Fibroblast of pulmonary artery (primary cell): ENCODE measurements around the gene OSTF1.

ENCODE experiments used
- DNase-seq: peaks from one replicate; pipeline ENCODE4 v3.0.0-alpha.2; 2010; ENCODE audit warnings: low read depth
- H3K4me3 ChIP-seq: replicated peaks from 2 replicates; pipeline ENCODE4 v1.5.1; 2011; ENCODE audit warnings: low read depth, mild to moderate bottlenecking, control low read depth, low read length, moderate library complexity
- TF ChIP-seq, protein P1 (sequence below): IDR thresholded peaks from 2 replicates; pipeline ENCODE4 v1.5.1; 2011; ENCODE audit warnings: mild to moderate bottlenecking, control low read depth, low read length, inconsistent platforms; ENCODE audit errors: missing control alignments

The OSTF1 gene

DNA sequence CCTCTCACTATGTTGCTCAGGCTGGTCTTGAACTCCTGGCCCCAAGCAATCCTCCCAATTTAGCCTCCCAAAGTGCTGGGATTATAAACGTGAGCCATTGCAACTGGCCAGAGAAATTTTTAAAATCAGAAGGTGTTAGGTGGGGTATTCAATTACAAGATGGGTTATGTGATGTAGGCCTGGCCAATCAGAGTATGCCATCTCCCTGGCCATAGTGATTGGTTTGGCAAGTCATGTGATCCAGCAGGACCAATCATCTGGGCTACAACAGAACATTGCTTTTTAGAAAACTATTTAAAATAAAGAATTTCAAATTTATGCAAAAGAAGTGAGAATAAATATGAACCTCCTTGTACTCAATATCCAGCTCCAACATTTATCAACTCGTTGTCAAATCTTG lies 22.8 kb upstream of the OSTF1 start:
- TF ChIP-seq, protein P1, sequence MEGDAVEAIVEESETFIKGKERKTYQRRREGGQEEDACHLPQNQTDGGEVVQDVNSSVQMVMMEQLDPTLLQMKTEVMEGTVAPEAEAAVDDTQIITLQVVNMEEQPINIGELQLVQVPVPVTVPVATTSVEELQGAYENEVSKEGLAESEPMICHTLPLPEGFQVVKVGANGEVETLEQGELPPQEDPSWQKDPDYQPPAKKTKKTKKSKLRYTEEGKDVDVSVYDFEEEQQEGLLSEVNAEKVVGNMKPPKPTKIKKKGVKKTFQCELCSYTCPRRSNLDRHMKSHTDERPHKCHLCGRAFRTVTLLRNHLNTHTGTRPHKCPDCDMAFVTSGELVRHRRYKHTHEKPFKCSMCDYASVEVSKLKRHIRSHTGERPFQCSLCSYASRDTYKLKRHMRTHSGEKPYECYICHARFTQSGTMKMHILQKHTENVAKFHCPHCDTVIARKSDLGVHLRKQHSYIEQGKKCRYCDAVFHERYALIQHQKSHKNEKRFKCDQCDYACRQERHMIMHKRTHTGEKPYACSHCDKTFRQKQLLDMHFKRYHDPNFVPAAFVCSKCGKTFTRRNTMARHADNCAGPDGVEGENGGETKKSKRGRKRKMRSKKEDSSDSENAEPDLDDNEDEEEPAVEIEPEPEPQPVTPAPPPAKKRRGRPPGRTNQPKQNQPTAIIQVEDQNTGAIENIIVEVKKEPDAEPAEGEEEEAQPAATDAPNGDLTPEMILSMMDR = no peak
- no peak overlapping the region for H3K4me3 ChIP-seq
- DNase-seq = no peak

DNA sequence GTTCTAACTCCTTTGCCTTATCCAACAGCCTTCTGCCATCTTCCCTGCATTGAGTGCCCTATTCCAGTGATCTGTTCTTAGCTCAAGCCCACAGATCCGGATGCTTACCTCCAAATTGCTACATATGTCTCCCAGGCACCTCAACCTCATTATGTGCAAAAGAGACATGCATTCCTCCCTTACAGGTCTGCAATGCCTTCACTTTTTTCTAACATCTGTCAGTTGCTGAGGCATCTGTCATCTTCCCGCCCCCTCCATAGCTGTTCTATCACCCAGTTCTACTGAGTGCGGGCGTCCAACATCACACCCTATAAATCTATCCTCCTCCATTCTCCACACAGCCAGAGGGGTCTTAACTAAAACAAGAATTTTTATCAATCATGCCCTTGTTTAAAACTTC lies 20.4 kb upstream of the OSTF1 start:
- DNase-seq = no peak
- H3K4me3 ChIP-seq = no peak overlapping the region
- TF ChIP-seq, protein P1 = no peak

DNA sequence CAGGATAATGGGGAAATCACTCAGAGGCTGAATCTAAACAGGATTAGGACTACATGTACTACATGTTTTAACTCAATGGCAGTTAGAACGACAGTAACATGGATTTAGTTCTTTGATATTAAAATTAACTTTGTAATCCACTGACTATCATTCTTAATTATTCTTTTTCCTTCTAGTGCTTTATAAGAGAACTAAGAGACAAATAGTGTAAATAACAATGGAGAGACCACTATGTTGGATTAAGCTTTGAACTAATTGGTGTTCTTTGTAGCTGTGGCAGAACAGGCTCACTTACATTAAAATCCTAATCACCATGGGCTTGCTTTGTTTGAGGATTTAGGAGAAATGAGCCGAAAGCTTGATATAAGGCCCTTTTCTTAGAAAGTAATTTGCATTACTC lies 19.1 kb upstream of the OSTF1 start:
- TF ChIP-seq, protein P1 = no peak
- H3K4me3 ChIP-seq = no peak overlapping the region
- DNase-seq = no peak

- no peak for DNase-seq
- TF ChIP-seq, protein P1 = no peak
- no peak overlapping the region for H3K4me3 ChIP-seq
Observed at GRCh38 chr9:75071530-75072122, 16.7 kb upstream of the OSTF1 start.

DNA sequence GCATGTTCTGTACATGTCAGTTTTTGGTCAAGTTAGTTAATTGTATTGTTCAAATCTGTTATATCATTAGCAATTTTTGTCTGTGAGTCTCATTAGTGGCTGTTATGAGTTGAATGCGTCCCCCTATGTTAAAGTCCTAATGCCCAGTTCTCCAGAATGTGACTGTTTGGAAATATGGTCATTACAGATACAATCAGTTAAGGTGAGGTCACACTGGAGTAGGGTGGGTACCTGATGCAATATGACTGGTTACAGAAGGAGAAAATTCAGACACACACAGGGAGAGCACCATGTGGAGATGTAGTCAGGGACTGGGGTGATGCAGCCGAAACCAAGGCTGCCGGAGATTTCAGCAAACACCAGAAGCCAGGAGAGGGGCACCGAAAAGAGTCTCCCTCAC lies 15.4 kb upstream of the OSTF1 start:
- DNase-seq = no peak
- TF ChIP-seq, protein P1 = no peak
- H3K4me3 ChIP-seq = no peak overlapping the region

DNA sequence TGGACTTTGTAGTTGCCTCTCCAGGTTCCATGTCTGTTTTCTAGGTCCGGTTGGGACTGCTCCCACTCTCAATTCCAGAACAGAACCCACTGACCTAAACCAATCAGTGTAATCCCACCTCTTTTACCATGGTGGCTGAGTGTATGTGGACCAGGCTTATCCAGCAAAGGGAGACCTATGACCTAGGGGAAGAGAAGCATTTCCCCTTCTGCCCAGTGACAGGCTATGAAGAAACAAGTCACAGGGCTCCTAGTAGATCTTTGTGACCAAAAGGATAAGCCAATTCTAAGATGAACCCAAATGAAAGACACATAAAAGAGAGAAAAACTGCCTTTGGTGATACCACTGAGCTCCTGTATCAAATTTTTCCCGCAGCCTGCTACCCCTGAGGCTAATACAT lies 6.7 kb upstream of the OSTF1 start:
- no peak overlapping the region for H3K4me3 ChIP-seq
- no peak for DNase-seq
- TF ChIP-seq, protein P1 = no peak
